A204.1 (cell line): ENCODE measurements around the gene FUT7.
"Not testable (repeated sequence)": the region's sequence is repeated elsewhere in the genome, so short reads cannot be mapped to it uniquely, and the experiment has no call there.

Experiments used
- FAIRE-seq: peaks from 2 replicates; lab custom pipeline; 2012; peaks lifted over from hg19 to GRCh38; lab: Jason Lieb, UNC

FUT7 gene

DNA sequence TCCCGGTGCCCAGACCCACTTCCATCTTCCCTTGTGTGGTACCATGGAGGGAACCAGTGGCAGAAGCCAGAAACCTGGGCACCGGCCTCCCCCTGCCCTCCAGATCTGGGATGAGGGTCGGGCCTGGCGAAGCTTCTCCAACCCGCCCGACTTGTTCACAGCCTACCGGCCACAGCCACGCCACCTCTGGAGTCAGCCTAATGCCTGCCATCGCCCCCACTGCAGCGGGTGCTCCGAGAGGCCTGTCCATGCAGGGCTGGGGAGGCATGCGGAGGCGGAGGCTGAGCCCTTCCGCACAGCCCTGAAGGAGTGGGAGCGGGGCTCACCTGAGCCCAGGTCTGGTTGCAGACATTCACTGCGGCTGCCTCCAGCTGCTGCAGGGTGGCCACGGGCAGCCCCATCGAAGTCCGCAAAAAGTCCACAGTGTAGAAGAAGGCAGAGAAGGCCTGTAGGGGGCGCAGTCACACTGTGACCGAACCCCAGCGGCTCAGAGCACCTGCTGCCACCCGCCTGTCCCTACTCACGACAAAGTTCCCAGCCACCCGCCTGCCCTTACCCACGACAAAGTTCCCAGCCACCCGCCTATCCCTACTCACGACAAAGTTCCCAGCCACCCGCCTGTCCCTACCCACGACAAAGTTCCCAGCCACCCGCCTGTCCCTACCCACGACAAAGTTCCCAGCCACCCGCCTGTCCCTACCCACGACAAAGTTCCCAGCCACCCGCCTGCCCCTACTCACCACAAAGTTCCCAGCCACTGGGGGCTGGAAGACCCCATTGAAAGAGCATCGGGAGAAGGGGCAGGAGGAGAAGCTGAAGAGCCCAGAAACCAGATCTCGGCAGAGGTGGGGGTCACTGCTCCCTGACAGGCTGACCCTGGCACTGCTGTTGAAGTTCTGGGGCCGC, 17.9 kb upstream of the FUT7 start:
- FAIRE-seq = no peak

- FAIRE-seq = no peak
These were observed 17.0 kb upstream of the FUT7 start for GRCh38 chr9:137048655-137049543.

DNA sequence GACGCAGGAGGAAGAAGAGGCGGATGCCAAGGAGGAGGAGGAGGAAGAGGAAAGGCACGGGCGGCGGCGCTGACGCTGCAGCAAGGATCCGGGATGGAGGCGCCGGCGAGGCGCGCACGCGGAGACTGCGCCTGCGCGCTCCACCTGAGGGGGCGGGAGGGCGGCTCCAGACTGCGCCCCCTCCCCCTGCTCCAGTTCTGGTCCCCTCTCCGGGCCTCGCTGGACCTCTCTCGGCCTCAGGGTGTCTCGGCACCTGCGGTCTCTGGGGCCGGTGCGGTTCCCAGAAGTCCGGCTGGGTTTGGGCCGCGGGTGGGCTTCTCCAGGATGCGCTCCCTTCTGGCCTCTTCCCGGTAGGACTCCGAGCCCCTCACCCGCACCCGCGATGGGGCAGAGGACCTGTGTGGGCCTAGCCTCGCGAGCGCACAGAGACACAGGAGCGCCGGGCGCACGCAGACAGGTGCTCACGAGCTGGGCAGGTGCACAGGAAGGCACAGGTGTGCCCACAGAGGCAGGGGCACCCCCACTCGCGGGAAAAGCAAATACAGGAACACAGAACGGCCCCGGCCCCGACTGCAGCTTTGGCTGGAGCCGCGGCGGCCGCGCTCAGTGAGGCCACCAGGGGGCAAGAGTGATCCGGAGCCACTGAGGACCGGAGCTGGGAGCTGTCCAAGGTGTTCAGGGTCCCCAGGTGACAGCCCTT, 14.3 kb upstream of the FUT7 start, which contains the start of gene NPDC1:
Gene NPDC1, minus strand, starts transcription at position 90 of the 700 bp plus-strand sequence. CDS start 188 bp downstream, outside the sequence.
- FAIRE-seq = no peak

DNA sequence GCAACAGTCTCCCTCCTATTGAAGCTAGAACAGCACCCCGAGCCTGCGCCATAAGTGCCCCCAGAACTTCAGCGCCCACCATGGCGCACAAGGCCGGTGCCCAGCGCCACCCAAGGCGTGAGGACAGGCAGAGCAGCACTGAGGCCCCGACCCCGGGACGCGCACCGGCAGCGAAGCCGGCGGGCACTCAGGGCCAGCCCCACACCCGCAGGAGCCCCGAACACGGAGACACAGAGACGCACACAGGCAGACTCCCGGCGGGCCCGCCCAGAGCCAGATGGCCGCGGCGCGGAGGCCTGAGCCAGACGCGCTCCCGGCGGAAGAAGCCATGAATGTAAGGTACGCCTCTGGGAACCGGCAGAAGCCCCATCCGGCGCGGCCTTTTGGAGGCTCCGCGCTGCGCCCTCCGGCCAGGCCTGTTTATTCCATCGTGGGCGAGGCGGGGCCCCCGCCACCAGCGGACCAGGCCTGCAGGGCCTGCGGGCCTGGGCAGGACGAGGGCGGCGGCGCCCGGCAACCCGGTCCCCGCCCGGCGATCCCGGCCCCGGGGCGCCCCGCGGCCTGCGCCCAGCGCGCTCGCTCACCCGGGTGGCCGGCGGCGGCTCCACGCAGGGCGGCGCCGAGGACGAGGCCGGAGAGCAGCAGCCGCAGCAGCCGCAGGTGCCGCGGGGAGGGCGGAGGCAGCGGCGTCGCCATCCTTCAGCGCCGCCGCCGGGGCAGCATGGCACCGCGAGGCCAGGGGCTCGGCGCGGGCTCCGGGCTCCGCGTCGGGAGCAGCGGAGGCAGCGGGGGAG, 13.6 kb upstream of the FUT7 start:
- FAIRE-seq = no peak

GRCh38 chr9:137044502-137045177, 12.8 kb upstream of the FUT7 start:
- FAIRE-seq = no peak

- FAIRE-seq = no peak
These were observed 12.1 kb upstream of the FUT7 start for GRCh38 chr9:137044037-137044436.

DNA sequence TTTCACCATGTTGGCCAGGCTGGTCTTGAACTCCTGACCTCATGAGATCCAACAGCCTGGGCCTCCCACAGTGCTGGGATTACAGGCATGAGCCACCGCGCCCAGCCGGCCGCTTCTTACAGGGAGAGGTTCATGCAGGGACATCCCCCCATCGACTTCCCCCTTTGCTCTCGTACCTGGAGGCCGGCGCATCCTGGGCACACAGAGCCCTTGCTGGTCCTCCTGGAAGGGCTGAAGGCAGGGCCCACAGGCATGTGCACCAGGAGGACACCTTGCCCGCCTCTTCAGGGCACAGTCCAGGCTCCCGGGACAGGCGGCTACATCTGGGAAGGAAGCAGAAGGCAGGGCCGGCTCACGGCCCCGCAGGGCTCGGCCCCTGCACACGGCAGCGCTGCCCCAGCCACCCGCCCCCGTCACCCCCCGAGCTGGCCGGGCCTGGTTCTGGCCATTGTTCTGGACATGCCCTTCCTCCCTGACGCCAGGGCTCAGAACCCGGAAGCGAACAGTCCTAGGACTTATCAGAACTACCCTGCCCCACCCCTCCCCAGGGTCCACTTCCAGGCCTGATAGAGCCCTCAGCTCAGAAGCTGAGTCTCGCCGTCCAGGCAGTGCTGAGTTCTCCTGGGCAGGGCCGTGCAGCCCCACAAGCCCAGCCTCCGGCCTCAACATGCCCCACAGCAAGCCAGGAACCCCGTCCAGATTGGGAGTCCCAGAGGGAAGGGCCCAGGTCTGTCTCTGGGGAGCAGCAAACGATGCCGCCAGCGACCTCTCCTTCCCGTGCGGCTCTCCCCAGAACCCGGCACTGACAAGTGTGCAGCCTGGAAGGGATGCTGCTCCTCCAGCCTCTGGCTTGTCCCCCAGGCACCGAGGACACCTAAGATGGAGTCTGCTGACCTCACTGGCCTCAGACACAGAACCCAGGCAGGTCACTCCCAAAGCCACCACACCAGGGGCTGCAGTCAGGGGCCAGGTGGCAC, 11.2 kb upstream of the FUT7 start:
- no peak for FAIRE-seq

DNA sequence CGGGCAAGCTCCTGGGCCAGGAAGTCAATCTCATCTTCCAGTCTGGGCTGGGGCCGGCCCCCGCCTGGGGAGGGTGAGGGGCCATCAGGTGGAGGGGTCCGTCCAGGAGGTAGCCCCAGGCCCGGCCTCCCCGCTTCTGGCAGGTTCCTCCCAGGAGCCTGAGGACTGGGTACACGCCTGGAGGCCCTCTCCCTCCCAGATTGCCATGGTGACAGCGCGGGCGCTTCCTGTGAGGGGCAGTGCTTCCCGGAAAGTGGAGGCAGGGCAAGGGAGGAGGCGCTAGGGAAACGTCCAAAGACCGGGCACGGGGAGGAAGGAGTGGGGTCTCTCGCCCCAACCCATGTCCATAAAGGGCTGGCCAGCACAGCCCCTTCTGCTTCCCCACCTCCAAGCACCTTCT, 9.2 kb upstream of the FUT7 start:
- FAIRE-seq = no peak

DNA sequence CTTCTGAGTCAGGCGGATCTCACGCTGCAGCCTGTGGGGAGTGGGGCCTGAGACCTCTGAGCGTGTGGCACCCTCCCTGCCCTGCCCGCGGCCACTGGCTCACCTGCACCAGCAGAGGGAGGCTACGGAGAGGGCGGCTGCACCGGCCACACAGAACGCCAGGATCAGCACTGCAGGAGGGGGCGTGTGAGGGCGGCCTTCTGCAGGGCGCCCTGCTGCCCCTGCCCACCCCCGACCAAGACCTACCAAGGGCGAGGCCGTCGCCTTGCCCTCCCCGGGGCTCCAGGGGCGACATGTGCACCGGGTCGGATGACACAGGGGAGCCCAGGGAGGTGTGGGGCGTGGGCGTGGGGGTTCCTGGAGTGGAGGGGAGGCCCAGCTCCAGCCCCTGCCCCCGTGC, 8.7 kb upstream of the FUT7 start:
- FAIRE-seq = no peak

DNA sequence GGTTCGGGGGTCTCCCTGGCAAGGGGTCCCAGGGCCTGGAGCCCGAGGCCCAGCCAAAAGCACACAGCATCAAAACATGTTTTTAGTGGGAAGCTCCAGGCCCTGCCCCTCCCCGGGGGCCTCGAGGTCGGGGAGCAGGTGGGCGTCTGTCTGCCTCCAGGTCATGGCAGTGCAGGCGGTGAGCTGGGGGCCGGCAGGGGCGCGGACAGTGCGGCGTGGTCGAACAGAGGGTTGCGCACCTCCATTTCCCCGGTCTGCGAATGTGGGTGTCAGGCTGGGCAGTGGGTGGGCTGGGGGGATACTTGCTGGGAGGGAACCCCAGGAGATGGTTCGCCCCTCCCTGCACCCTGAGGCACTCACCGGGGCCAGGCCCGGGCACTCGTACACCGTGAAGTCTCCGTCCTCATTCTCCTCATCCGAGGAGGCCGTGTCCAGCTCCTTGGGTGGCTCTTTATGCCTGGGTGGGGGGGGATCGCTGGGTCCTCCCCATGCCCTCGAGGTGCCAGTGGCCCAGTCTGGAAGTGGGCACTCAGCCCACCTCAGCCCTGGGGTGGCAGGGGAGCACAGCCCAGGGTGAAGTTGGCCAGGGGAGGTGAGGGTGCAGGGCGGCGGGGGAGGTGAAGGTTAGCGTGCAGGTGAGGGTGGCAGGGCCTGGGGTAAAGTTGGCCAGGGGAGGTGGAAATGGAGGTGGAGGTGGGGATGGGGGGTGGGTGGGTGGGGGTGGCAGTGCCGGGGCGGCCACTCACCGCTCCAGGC, 7.9 kb upstream of the FUT7 start:
- no peak for FAIRE-seq

GRCh38 chr9:137038916-137039315, 7.0 kb upstream of the FUT7 start:
- FAIRE-seq = no peak

GRCh38 chr9:137037483-137037882, 5.6 kb upstream of the FUT7 start:
- no peak for FAIRE-seq

- no peak for FAIRE-seq
These were observed 5.1 kb upstream of the FUT7 start for GRCh38 chr9:137037035-137037434.

GRCh38 chr9:137035937-137036336, 4.0 kb upstream of the FUT7 start:
- no peak for FAIRE-seq

DNA sequence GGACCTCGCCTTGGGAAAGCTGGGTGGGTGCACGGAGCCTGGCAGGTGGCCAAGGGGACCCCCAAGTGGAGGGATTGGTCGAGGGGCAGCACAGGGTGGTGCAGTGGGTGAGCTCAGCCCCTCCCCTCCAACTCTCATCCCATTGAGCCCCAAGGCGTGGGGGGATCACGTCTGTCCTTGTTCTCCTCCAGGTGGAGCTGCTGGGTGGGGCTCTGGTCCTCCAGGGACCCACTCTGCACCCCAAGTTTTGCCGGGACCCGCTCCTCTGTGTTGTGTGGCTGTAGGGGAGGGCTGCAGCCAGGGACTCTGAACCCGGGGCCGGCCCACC, 3.6 kb upstream of the FUT7 start:
- no peak for FAIRE-seq

GRCh38 chr9:137034709-137035506, 3.0 kb upstream of the FUT7 start:
- no peak for FAIRE-seq

DNA sequence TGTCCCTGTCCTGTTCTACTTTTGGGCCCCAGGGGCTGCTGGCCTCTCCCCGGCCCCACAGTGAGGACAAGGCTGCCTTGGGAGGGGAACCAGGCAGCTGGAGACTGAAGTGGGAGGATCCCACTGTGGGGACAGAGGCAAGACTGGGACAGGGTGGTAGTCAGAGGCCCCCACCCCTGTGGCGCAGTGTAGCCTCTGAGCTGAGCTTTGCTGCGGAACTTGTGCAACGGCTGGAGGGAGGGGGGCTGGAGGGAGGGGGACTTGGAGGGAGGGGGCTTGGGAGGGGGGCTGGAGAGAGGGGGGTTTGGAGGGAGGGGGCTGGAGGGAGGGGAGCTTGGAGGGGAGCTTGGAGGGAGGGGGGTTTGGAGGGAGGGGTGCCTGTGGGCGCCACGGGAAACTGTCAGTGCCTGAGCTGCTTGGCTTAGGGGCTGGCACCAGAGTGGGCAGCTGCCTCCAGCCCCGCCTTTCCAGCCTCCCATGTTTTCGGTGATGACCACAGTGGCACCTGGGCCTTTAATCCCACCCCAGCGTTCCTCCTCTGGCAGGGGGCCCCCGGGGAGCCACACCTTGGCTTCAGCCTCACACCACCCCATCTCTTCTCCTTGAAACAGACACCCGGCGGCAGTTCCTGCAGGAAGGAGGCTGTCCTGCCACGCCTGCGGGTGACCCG, 2.3 kb upstream of the FUT7 start:
- no peak for FAIRE-seq

GRCh38 chr9:137033481-137033880, 1.6 kb upstream of the FUT7 start:
- FAIRE-seq = not testable (repeated sequence)
